Astrocyte (in vitro differentiated cells and primary cell): Measurements from ENCODE around the gene COL27A1.

Experiments
- CTCF ChIP-seq: IDR thresholded peaks from 2 replicates; pipeline ENCODE4 v1.5.1; 2011; ENCODE audit warnings: low read depth, mild to moderate bottlenecking, inconsistent platforms, low read length, moderate library complexity; ENCODE audit not compliant: insufficient read depth
- EZH2 ChIP-seq: IDR thresholded peaks from 2 replicates; pipeline ENCODE4 v1.6.1; 2012; ENCODE audit warnings: mild to moderate bottlenecking, low read length, inconsistent platforms; ENCODE audit not compliant: insufficient read depth

GRCh38 chr9:114214181-114214580, 58.8 kb downstream of the COL27A1 start:
- TF ChIP-seq CTCF (no peak), EZH2 (no peak)
